Esophagus muscularis mucosa (tissue), 4 donors: Measurements from ENCODE around the gene SLC37A3. TPM values are rescaled to one million over a fixed set of nuclear protein-coding genes. Genes with fewer than 3 reads are reported as not detected.

Experiments used
- DNase-seq: peaks from one replicate; pipeline ENCODE4 v3.0.0-alpha.2; 2017; ENCODE audit errors: extremely low spot score
- H3K27ac ChIP-seq, 4 donors: fragments of 200-600 bp; sonication (generic); replicated peaks in 1 of 4; 1 replicate in 3 of 4; 2 replicates in 1 of 4; pipeline ENCODE4 v1.5.1; 2016 to 2019; ENCODE audit warnings: mild to moderate bottlenecking in 1 of 4
- H3K27me3 ChIP-seq, 4 donors: fragments of 200-600 bp; sonication (generic); one replicate each; pipeline versions ENCODE4 v1.5.1 to v1.6.0; 2016 to 2019
- H3K36me3 ChIP-seq, 4 donors: fragments of 200-600 bp; sonication (generic); one replicate each; pipeline ENCODE4 v1.5.1; 2016 to 2019
- H3K4me1 ChIP-seq, 4 donors: fragments of 200-600 bp; sonication (generic); one replicate each; pipeline ENCODE4 v1.5.1; 2016 to 2019
- H3K4me3 ChIP-seq, 4 donors: fragments of 200-600 bp; sonication (generic); 1 replicate in 2 of 4; 2 replicates in 2 of 4; pipeline ENCODE4 v1.5.1; 2016 to 2019; ENCODE audit warnings: mild to moderate bottlenecking in 4 of 4, moderate library complexity in 1 of 4
- H3K9me3 ChIP-seq, 4 donors: fragments of 200-600 bp; sonication (generic); 1 replicate in 3 of 4; 2 replicates in 1 of 4; pipeline ENCODE4 v1.5.1; 2016 to 2019
- EP300 ChIP-seq: sonication (generic); formaldehyde crosslinking; IDR thresholded peaks from one replicate; pipeline ENCODE4 v1.6.1; 2017; ENCODE audit warnings: antibody characterized with exemption
- POLR2A ChIP-seq: fragments of 450-650 bp; IDR thresholded peaks from one replicate; pipeline ENCODE4 v1.6.1; 2017; ENCODE audit warnings: antibody characterized with exemption, moderate library complexity, mild to moderate bottlenecking, low read depth
- POLR2AphosphoS5 ChIP-seq, 2 donors: sonication (generic); formaldehyde crosslinking; IDR thresholded peaks; one replicate each; pipeline ENCODE4 v1.6.1; 2017; ENCODE audit warnings: antibody characterized with exemption in 2 of 2
- WGBS: methylation state at CpG from one replicate; pipeline ENCODE4 v1.1.5; 2018; 5-methylcytosine and 5-hydroxymethylcytosine counted together
- intact Hi-C: fragments of 100-400 bp; cut with DNase I; formaldehyde crosslinking; loops from one replicate; pipeline ENCODE4 v1.15.1; 2023
- total RNA-seq, 4 donors: library from RNA; depleted of rRNA; stranded (reverse); fragments of >200 nt; gene quantifications; one replicate each; pipeline versions ENCODE4 v1.1.0 to v1.2.1, GENCODE V29; 2016
- TF ChIP-seq, protein P1 (sequence below), 3 experiments: fragments of 200-600 bp in 2 of 3; fragments of 450-650 bp in 1 of 3; sonication (generic) in 2 of 3; IDR thresholded peaks; one replicate each; pipeline ENCODE4 v1.5.1; 2017 to 2019; ENCODE audit warnings: antibody characterized with exemption in 3 of 3, mild to moderate bottlenecking in 2 of 3, moderate library complexity in 1 of 3

The SLC37A3 gene
- total RNA-seq, 4 donors from 2014 or later = 33.1 to 67.8 (median 49.0) TPM

DNA sequence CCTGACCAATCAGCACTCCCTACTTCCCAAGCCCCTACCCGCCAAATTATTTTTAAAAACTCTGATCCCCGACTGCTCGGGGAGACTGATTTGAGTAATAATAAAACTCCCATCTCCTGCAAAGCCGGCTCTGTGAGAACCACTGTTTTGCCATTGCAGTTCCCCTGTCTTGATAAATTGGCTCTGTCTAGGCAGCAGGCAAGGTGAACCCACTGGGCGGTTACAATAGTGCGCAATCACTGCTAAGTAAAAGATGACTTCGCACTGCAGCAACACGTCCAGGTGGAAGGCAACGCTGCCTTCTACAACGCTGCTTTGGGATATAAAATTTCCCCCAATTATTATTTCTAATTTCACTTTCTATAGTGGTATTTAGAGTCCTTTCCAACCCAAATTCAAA lies 8.9 kb downstream of the SLC37A3 start:
- Histone ChIP-seq H3K4me1 (peaks cover 0 to 32% (median 18%) of the 10 kb centered on the region in 4 donors), H3K27ac (no peak overlapping the region), H3K27me3 (no peaks in the 10 kb centered on the region), H3K36me3 (peaks cover 0 to 9% (median 1%) of the 10 kb centered on the region in 4 donors), H3K9me3 (no peaks in the 10 kb centered on the region), H3K4me3 (no peak overlapping the region)
- intact Hi-C loops = no loop called here
- no peak for TF ChIP-seq EP300
- no peak for TF ChIP-seq POLR2A
- TF ChIP-seq POLR2AphosphoS5 (IDR thresholded peaks at IDR 0.05) = no peak
- TF ChIP-seq, protein P1, sequence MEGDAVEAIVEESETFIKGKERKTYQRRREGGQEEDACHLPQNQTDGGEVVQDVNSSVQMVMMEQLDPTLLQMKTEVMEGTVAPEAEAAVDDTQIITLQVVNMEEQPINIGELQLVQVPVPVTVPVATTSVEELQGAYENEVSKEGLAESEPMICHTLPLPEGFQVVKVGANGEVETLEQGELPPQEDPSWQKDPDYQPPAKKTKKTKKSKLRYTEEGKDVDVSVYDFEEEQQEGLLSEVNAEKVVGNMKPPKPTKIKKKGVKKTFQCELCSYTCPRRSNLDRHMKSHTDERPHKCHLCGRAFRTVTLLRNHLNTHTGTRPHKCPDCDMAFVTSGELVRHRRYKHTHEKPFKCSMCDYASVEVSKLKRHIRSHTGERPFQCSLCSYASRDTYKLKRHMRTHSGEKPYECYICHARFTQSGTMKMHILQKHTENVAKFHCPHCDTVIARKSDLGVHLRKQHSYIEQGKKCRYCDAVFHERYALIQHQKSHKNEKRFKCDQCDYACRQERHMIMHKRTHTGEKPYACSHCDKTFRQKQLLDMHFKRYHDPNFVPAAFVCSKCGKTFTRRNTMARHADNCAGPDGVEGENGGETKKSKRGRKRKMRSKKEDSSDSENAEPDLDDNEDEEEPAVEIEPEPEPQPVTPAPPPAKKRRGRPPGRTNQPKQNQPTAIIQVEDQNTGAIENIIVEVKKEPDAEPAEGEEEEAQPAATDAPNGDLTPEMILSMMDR (IDR thresholded peaks at IDR 0.05) = no peak
- WGBS = 89% methylated on average over 10 of the region's 10 CpGs
- no peak for DNase-seq

DNA sequence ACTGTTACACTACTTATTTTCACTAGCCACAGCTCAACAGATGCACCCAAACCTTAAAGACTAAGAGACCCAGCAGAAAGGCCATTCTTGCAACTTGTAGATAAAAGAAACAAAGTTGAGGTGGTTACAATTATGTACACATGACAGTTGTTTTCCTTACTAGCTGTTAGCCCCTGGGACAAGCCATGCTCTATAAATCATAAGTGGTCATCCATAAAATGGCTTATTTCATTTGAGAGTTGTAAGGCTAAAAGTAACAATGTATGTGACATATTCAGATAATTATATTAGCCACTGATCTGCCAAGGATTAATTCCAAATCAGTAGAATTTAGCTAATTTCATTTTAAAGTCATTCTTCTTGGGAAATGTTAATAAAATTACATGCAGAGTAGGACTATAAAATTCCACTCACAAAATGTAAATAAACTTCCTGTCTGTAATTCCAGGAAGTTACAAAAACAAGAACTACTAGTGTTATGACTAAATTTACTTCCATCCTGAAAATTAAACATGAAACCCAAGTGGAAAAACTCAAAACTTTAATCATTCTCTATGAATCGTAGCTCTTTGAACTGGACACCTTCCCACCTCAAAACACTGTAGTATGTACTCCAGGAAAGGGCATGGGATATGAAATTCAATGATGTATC lies 13.3 kb downstream of the SLC37A3 start:
- DNase-seq = no peak
- no peak overlapping the region for H3K4me3 ChIP-seq
- WGBS = 53% methylated on average over 1 of the region's 1 CpG

DNA sequence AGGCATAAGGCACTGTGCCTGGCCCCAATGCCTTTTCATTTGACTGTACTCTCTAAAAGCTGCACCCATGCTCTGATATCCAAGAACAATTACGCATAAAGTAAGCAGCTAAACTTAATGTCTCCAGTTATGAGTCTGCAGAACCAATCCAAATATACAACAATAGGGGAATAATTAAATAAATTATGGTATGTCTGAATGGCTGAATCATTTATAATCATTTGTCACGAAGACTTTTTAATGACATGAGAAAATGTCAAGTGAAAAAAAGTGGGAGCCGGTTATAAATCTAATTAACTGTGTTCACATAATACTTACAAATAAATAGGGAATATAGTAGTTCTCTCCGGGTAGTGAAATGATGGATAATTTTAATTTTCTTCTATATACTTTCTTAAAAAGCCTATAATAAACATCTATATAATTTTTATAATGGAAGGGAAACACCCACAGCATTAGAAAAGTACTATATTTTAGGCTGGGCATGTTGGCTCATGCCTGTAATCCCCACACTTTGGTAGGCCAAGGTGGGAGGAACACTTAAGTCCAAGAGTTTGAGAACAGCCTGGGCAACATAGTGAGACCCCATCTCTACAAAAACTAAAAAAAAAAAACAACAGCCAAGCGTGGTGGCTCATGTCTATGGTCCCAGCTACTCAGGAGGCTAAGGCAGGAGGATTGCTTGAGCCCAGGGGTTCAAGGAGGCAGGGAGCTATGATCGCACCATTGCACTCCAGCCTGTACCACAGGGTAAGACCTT lies 14.2 kb downstream of the SLC37A3 start:
- no peak for DNase-seq
- WGBS = 96% methylated on average over 6 of the region's 6 CpGs

More for the DNA sequence above, 13.3 kb downstream of the SLC37A3 start:
- Histone ChIP-seq H3K36me3 (peaks cover 16 to 33% (median 19%) of the 10 kb centered on the region in 4 donors), H3K9me3 (no peaks in the 10 kb centered on the region), H3K27ac (no peak overlapping the region), H3K4me1 (peaks cover 0 to 12% (median 9%) of the 10 kb centered on the region in 4 donors), H3K27me3 (no peaks in the 10 kb centered on the region)
- TF ChIP-seq POLR2A (no peak), EP300 (no peak), POLR2AphosphoS5 (IDR thresholded peaks at IDR 0.05) (no peak)
- TF ChIP-seq, protein P1 (IDR thresholded peaks at IDR 0.05) = no peak
- intact Hi-C loops = no loop called here

DNA sequence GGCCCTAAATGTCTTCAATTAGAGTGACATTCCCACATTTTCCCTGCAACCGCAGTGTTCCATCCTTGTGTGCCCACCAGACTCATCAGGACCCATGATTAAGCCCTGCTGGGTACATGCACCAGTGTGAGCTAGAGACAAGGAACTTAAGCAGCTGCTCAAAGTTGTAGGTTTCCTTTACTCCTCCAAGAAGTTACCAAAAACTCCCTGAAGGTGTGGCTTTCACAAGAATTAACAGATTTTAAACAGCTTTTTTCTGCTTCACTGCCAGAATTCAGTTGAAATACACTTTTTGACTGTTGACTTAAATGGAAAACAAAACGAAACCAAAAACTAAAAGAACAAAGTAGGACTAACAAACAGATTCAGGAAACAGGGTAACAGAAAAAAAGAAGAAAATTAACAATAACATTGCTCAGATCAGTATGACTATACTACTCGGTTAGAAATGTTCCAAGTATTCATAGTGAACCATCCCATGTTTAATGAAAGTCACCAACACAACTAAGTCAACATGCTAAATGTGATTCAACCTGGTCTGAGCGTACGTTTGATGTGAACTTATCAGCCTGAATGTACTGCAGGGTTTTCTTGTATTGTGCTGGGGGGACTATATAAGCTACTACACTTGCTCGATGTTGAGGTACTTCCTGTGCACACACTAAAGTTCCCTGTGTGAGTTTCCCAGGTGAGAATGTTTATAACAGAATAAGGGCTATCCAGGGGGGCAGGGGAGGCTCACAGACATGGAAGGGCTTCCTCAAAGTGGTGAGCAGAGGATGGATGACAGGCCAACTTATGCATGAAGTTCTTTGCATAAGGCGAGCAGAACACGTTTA lies 22.2 kb downstream of the SLC37A3 start:
- 82% methylated on average over 8 of the region's 8 CpGs for WGBS
- no peaks in the 10 kb centered on the region for H3K4me1 ChIP-seq

More for the DNA sequence above, 14.2 kb downstream of the SLC37A3 start:
- intact Hi-C loops = no loop called here
- Histone ChIP-seq H3K4me3 (no peak overlapping the region), H3K4me1 (peaks cover 0 to 12% (median 9%) of the 10 kb centered on the region in 4 donors), H3K36me3 (peaks cover 24 to 42% (median 28%) of the 10 kb centered on the region in 4 donors), H3K9me3 (no peaks in the 10 kb centered on the region), H3K27me3 (no peaks in the 10 kb centered on the region), H3K27ac (no peak overlapping the region)
- no peak for TF ChIP-seq POLR2A
- TF ChIP-seq, protein P1 (IDR thresholded peaks at IDR 0.05) = no peak

More for the DNA sequence above, 22.2 kb downstream of the SLC37A3 start:
- no peak overlapping the region for H3K27ac ChIP-seq
- no peak for DNase-seq
- intact Hi-C loops = no loop called here
- TF ChIP-seq, protein P1 (IDR thresholded peaks at IDR 0.05) = no peak
- TF ChIP-seq EP300 = no peak
- TF ChIP-seq POLR2A = no peak
- no peak for TF ChIP-seq POLR2AphosphoS5 (IDR thresholded peaks at IDR 0.05)
- no peaks in the 10 kb centered on the region for H3K27me3 ChIP-seq
- H3K4me3 ChIP-seq = no peak overlapping the region
- H3K36me3 ChIP-seq = peaks cover 29 to 66% (median 40%) of the 10 kb centered on the region in 4 donors
- no peaks in the 10 kb centered on the region for H3K9me3 ChIP-seq
